HepG2 (cell line): Measurements from ENCODE around the gene CDK3. TPM values are rescaled to one million over a fixed set of nuclear protein-coding genes. Genes with fewer than 3 reads are reported as not detected.

Experiments used
- ATF4 ChIP-seq, 2 experiments: fragments of 450-650 bp in 1 of 2; sonication (generic) in 1 of 2; formaldehyde crosslinking; IDR thresholded peaks; 2 replicates each; pipeline versions ENCODE4 v1.5.0 to v1.8.0; 2020 to 2022; ENCODE audit warnings: mild to moderate bottlenecking in 1 of 2, missing genetic modification reagents in 1 of 2
- BCL3 ChIP-seq: sonication (generic); formaldehyde crosslinking; IDR thresholded peaks from 2 replicates; pipeline ENCODE4 v1.5.1; 2020; ENCODE audit warnings: mild to moderate bottlenecking, missing genetic modification reagents, moderate library complexity
- CENPBD1 ChIP-seq: sonication (generic); formaldehyde crosslinking; IDR thresholded peaks from 2 replicates; pipeline ENCODE4 v1.8.0; 2022; ENCODE audit warnings: missing genetic modification reagents, low read depth, mild to moderate bottlenecking, borderline replicate concordance
- FOXO4 ChIP-seq: sonication (generic); formaldehyde crosslinking; conservative IDR thresholded peaks from 2 replicates; pipeline ENCODE4 v1.8.1; 2023; ENCODE audit warnings: missing genetic modification reagents
- GMEB2 ChIP-seq: IDR thresholded peaks from 2 replicates; pipeline ENCODE4 v1.6.1; 2016; ENCODE audit warnings: missing biosample characterization, missing genetic modification reagents, low read depth
- KDM4B ChIP-seq: sonication (generic); formaldehyde crosslinking; IDR thresholded peaks from 2 replicates; pipeline ENCODE4 v1.4.0; 2020; ENCODE audit warnings: missing genetic modification reagents
- NFYC ChIP-seq: IDR thresholded peaks from 2 replicates; pipeline ENCODE4 v1.6.1; 2016; ENCODE audit warnings: missing genetic modification reagents, missing compliant biosample characterization
- TCF12 ChIP-seq, 2 experiments: fragments of 450-650 bp in 1 of 2; sonication (generic) in 1 of 2; formaldehyde crosslinking in 1 of 2; IDR thresholded peaks; 2 replicates each; pipeline versions ENCODE4 v1.6.1 to v1.8.0; 2017 to 2022; ENCODE audit warnings: antibody characterized with exemption in 1 of 2, mild to moderate bottlenecking in 1 of 2, missing genetic modification reagents in 1 of 2, moderate library complexity in 1 of 2
- TRIM22 ChIP-seq: fragments of 450-650 bp; IDR thresholded peaks from 2 replicates; pipeline ENCODE4 v1.6.1; 2017
- TSC22D2 ChIP-seq: sonication (generic); formaldehyde crosslinking; IDR thresholded peaks from 2 replicates; pipeline ENCODE4 v1.5.1; 2020; ENCODE audit warnings: missing genetic modification reagents, mild to moderate bottlenecking, borderline replicate concordance
- ZBTB1 ChIP-seq: sonication (generic); formaldehyde crosslinking; IDR thresholded peaks from 2 replicates; pipeline ENCODE4 v1.4.0; 2020; ENCODE audit warnings: missing genetic modification reagents, borderline replicate concordance
- ZBTB44 ChIP-seq: sonication (generic); formaldehyde crosslinking; IDR thresholded peaks from 2 replicates; pipeline ENCODE4 v1.4.0; 2020; ENCODE audit warnings: missing genetic modification reagents
- ZNF343 ChIP-seq: sonication (generic); formaldehyde crosslinking; IDR thresholded peaks from 2 replicates; pipeline ENCODE4 v1.4.0; 2020; ENCODE audit warnings: mild to moderate bottlenecking, missing genetic modification reagents
- ZNF549 ChIP-seq: sonication (generic); formaldehyde crosslinking; IDR thresholded peaks from 2 replicates; pipeline ENCODE4 v1.5.0; 2020; ENCODE audit warnings: missing genetic modification reagents
- ZNF674 ChIP-seq: sonication (generic); formaldehyde crosslinking; IDR thresholded peaks from 2 replicates; pipeline ENCODE4 v1.5.0; 2020; ENCODE audit warnings: low read depth, mild to moderate bottlenecking, missing genetic modification reagents
- ZNF784 ChIP-seq: sonication (generic); formaldehyde crosslinking; IDR thresholded peaks from 2 replicates; pipeline ENCODE4 v1.5.1; 2020; ENCODE audit warnings: missing genetic modification reagents, mild to moderate bottlenecking, borderline replicate concordance
- ZNF883 ChIP-seq: sonication (generic); formaldehyde crosslinking; IDR thresholded peaks from 2 replicates; pipeline ENCODE4 v1.5.1; 2020; ENCODE audit warnings: mild to moderate bottlenecking, missing genetic modification reagents; ENCODE audit errors: not compliant biosample characterization
- ZSCAN25 ChIP-seq: sonication (generic); formaldehyde crosslinking; IDR thresholded peaks from 2 replicates; pipeline ENCODE4 v1.8.0; 2022; ENCODE audit warnings: mild to moderate bottlenecking, missing genetic modification reagents
- polyA plus RNA-seq, 8 experiments: library from polyadenylated mRNA; depleted of rRNA in 3 of 8; stranded (reverse) in 7 of 8; unstranded in 1 of 8; fragments of >200 nt; fragmentation: Illumina TruSeq in 4 of 8; extraction: Trizol in 4 of 8; gene quantifications; 2 replicates each; pipeline versions ENCODE4 v1.2.1 to v1.2.3, GENCODE V29; 2011 to 2016; ENCODE audit warnings: low read depth in 4 of 8, missing spikeins in 1 of 8, mixed read lengths in 1 of 8; ENCODE audit not compliant: insufficient read depth in 1 of 8
- total RNA-seq, 5 experiments: library from RNA; depleted of rRNA; stranded (reverse); fragments of >200 nt; fragmentation: Illumina TruSeq; extraction: Trizol; gene quantifications; 2 replicates each; pipeline ENCODE4 v1.2.3, GENCODE V29; 2016; ENCODE audit warnings: low read depth in 1 of 5

CDK3 gene
- total and polyA plus RNA-seq, 2 of the 13 experiments (the other 11 are each of a cell fraction or from before 2014, with no cell fraction given) = 5.8 to 11.4 TPM

- TF ChIP-seq BCL3 (no peak), ZNF784 (CRISPR knock-in tag) (no peak), ZBTB1 (CRISPR knock-in tag) (no peak), KDM4B (CRISPR knock-in tag) (no peak), ZNF883 (CRISPR knock-in tag) (no peak), TRIM22 (no peak), ZNF674 (CRISPR knock-in tag) (no peak), TSC22D2 (CRISPR knock-in tag) (peak; percentile 56; the same call in 1 of the 2 replicates), ZNF549 (CRISPR knock-in tag) (no peak), ATF4 (CRISPR knock-in tag; IDR thresholded peaks at IDR 0.05) (no peak), FOXO4 (CRISPR knock-in tag) (no peak), ZSCAN25 (CRISPR knock-in tag) (no peak), TCF12 (IDR thresholded peaks at IDR 0.05) (no peak), TCF12 (CRISPR knock-in tag; IDR thresholded peaks at IDR 0.05) (no peak), ZBTB44 (CRISPR knock-in tag) (no peak), CENPBD1 (CRISPR knock-in tag) (no peak), GMEB2 (no peak), NFYC (CRISPR knock-in tag) (no peak), ZNF343 (CRISPR knock-in tag) (no peak)
These were observed 4.9 kb downstream of the CDK3 start (continued) for GRCh38 chr17:76005263-76006149.
